H1 (cell line): Measurements from ENCODE around the gene VPS9D1. TPM values are rescaled to one million over a fixed set of nuclear protein-coding genes. Genes with fewer than 3 reads are reported as not detected.

ENCODE experiments used
- BACH1 ChIP-seq: IDR thresholded peaks from 2 replicates; pipeline ENCODE4 v1.6.1; 2012; ENCODE audit warnings: low read length, improper control_type of control experiment
- CBX5 ChIP-seq: fragments of 300-800, 300-1000 bp; sonication (generic); IDR thresholded peaks from 2 replicates; pipeline ENCODE4 v1.7.1; 2016; ENCODE audit warnings: antibody characterized with exemption, low read length, low read depth
- CBX8 ChIP-seq: fragments of 300-800, 300-1000 bp; sonication (generic); IDR thresholded peaks from 2 replicates; pipeline ENCODE4 v1.7.1; 2016; ENCODE audit warnings: low read depth, low read length, borderline replicate concordance
- CHD1 ChIP-seq: IDR thresholded peaks from 2 replicates; pipeline ENCODE4 v1.6.1; 2012; ENCODE audit warnings: low read depth, low read length, improper control_type of control experiment
- CTBP2 ChIP-seq: IDR thresholded peaks from 2 replicates; pipeline ENCODE4 v1.7.0; 2011; ENCODE audit warnings: borderline replicate concordance, mild to moderate bottlenecking, moderate library complexity, mixed read lengths, low read length; ENCODE audit not compliant: insufficient read depth, insufficient read length
- HDAC2 ChIP-seq, 2 experiments: fragments of 300-600 bp in 1 of 2; sonication (generic) in 1 of 2; IDR thresholded peaks; 2 replicates each; pipeline ENCODE4 v1.6.1; 2011 to 2012; ENCODE audit warnings: low read depth in 2 of 2, low read length in 2 of 2, mild to moderate bottlenecking in 2 of 2, moderate library complexity in 2 of 2, borderline replicate concordance in 1 of 2, inconsistent platforms in 1 of 2
- KDM5A ChIP-seq: fragments of 200-600 bp; IDR thresholded peaks from 2 replicates; pipeline ENCODE4 v1.7.1; 2012; ENCODE audit warnings: mild to moderate bottlenecking, low read length, inconsistent platforms, mixed read lengths
- MAFK ChIP-seq: IDR thresholded peaks from 2 replicates; pipeline ENCODE4 v1.6.1; 2012; ENCODE audit warnings: low read depth, mild to moderate bottlenecking, improper control_type of control experiment, low read length
- NRF1 ChIP-seq: IDR thresholded peaks from 2 replicates; pipeline ENCODE4 v1.6.1; 2011; ENCODE audit warnings: mild to moderate bottlenecking, low read depth, low read length, improper control_type of control experiment
- PHF8 ChIP-seq: fragments of 200-600 bp; sonication (generic); conservative IDR thresholded peaks from 2 replicates; pipeline ENCODE4 v1.7.1; 2012; ENCODE audit warnings: low read depth, mild to moderate bottlenecking, inconsistent platforms, low read length, moderate library complexity
- POLR2A ChIP-seq, 2 experiments: IDR thresholded peaks; 1 replicate in 1 of 2; 2 replicates in 1 of 2; pipeline ENCODE4 v1.6.1; 2011; ENCODE audit warnings: low read depth in 2 of 2, low read length in 2 of 2, mild to moderate bottlenecking in 2 of 2; ENCODE audit errors: control extremely low read depth in 1 of 2
- POU5F1 ChIP-seq: IDR thresholded peaks from 2 replicates; pipeline ENCODE4 v1.6.1; 2011; ENCODE audit warnings: low read depth, mild to moderate bottlenecking, low read length, moderate library complexity
- RFX5 ChIP-seq: IDR thresholded peaks from 2 replicates; pipeline ENCODE4 v1.6.1; 2011; ENCODE audit warnings: low read depth, low read length, improper control_type of control experiment, borderline replicate concordance
- RNF2 ChIP-seq: fragments of 200-900, 300-1000 bp; sonication (generic); IDR thresholded peaks from 2 replicates; pipeline ENCODE4 v1.7.1; 2016; ENCODE audit warnings: borderline replicate concordance, low read depth, mild to moderate bottlenecking, antibody characterized with exemption, low read length; ENCODE audit not compliant: poor library complexity, severe bottlenecking; ENCODE audit errors: missing control alignments
- SAP30 ChIP-seq: fragments of 300-600 bp; sonication (generic); IDR thresholded peaks from 2 replicates; pipeline ENCODE4 v1.7.1; 2012; ENCODE audit warnings: low read length, moderate library complexity, mild to moderate bottlenecking, inconsistent platforms; ENCODE audit not compliant: insufficient read depth, insufficient replicate concordance
- SIX5 ChIP-seq: IDR thresholded peaks from 2 replicates; pipeline ENCODE4 v1.6.1; 2011; ENCODE audit warnings: mild to moderate bottlenecking, low read depth, low read length
- SP1 ChIP-seq: IDR thresholded peaks from 2 replicates; pipeline ENCODE4 v1.6.1; 2011; ENCODE audit warnings: low read depth, low read length
- SP4 ChIP-seq: IDR thresholded peaks from 2 replicates; pipeline ENCODE4 v1.6.1; 2012; ENCODE audit warnings: low read length, inconsistent platforms
- TAF7 ChIP-seq: optimal IDR thresholded peaks from 2 replicates; pipeline ENCODE3; 2011; ENCODE audit warnings: low read depth, mild to moderate bottlenecking, inconsistent platforms, low read length, moderate library complexity, borderline replicate concordance
- YY1 ChIP-seq: IDR thresholded peaks from 2 replicates; pipeline ENCODE4 v1.6.1; 2011; ENCODE audit warnings: low read depth, mild to moderate bottlenecking, low read length
- ZNF274 ChIP-seq: IDR thresholded peaks from 2 replicates; pipeline ENCODE4 v1.7.0; 2012; ENCODE audit warnings: low read length, borderline replicate concordance; ENCODE audit errors: extremely low read depth
- polyA plus RNA-seq, 7 experiments: library from polyadenylated mRNA; depleted of rRNA in 3 of 7; stranded (reverse) in 5 of 7; unstranded in 2 of 7; fragments of >200 nt in 5 of 7; fragments of 200-250 nt in 2 of 7; gene quantifications; 1 replicate in 5 of 7; 2 replicates in 1 of 7; 4 replicates in 1 of 7; pipeline versions ENCODE4 v1.2.1 to v1.2.3, GENCODE V29; 2011 to 2013; ENCODE audit warnings: missing spikeins in 2 of 7, mixed read lengths in 2 of 7
- total RNA-seq: library from RNA; stranded (reverse); fragmentation: NEBNext Ultra II Directional; extraction: Animal tissue kit (Norgen Biotek cat#: 25700); gene quantifications from 2 replicates; pipeline ENCODE4 v1.2.1, GENCODE V29; 2021
- TF ChIP-seq, protein P1 (sequence below): IDR thresholded peaks from 2 replicates; pipeline ENCODE4 v1.6.1; 2012; ENCODE audit warnings: inconsistent platforms
- TF ChIP-seq, protein P2 (sequence below): IDR thresholded peaks from 2 replicates; pipeline ENCODE4 v1.6.1; 2011; ENCODE audit warnings: low read depth, mild to moderate bottlenecking, low read length; ENCODE audit not compliant: insufficient read depth

VPS9D1 gene
- total and polyA plus RNA-seq, 2 of the 8 experiments (the other 6 are each of a cell fraction or from before 2014, with no cell fraction given): 2.9 to 5.4 TPM

DNA sequence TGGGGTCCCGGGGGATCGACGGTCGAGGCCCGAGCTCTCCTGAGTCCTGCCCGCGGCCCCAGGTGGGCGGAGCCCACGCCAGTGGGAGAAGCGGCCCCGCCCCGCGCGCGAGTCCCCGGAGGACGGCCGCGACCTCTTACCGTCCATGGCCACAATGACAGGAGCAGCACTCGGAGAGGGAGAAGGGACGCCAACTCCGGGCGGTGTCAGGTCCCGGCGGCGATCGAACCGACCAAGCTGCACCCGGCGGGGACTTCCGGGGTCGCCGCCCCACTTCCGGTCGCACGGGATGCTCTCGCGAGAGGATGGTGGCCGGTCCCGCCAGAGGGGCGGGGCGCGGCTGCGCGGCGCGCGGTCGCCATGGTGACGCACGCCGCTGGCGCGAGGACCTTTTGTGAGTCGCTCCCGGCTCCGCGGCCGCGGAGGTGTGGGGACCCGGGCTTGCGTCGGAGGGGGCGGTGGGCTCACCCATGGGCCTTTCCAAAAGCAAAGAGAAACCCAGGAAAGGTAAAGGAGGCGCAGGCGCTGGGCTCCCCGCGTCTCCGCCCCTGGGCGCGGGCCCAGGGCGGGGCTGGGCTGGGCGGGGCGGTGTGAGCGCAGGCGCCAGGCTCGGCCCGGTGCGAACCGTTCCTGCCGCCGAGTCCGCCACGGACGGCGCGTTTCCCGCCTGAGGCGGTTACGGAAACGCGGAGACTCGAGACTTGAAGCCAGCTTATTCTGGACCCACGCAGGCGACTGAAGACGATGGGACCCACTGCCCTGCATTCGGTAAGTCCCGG lies 63.1 kb downstream of the VPS9D1 start, which contains the start of the genes CHMP1A and SPATA33 (continued):
- TF ChIP-seq YY1 (no peak), CTBP2 (no peak), POU5F1 (no peak), TAF7 (no peak), PHF8 (peak; percentile 81), RFX5 (no peak), KDM5A (peak; percentile 56; the same call in 1 of the 2 replicates), RNF2 (no peak), SP1 (no peak), NRF1 (0 out of 2 replicates have a peak, but pooled peaks have one; percentile 4), POLR2A (IDR thresholded peaks at IDR 0.05; ENCODE audit: control extremely low read depth in 1 of 2, low read depth in 2 of 2, low read length in 2 of 2) (peak in 1 of 2 experiments; percentile 74; a peak in 2 of 3 replicates), ZNF274 (no peak), CBX5 (no peak), MAFK (no peak), SP4 (no peak), CBX8 (no peak), HDAC2 (IDR thresholded peaks at IDR 0.05; ENCODE audit: borderline replicate concordance in 1 of 2, low read depth in 2 of 2, low read length in 2 of 2) (no peak; a peak in 1 of 4 replicates), SIX5 (no peak), SAP30 (no peak), BACH1 (peak; percentile 18; the same call in 1 of the 2 replicates), CHD1 (no peak)
- TF ChIP-seq, protein P1, sequence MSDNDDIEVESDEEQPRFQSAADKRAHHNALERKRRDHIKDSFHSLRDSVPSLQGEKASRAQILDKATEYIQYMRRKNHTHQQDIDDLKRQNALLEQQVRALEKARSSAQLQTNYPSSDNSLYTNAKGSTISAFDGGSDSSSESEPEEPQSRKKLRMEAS: peak; percentile 37
- TF ChIP-seq, protein P2, sequence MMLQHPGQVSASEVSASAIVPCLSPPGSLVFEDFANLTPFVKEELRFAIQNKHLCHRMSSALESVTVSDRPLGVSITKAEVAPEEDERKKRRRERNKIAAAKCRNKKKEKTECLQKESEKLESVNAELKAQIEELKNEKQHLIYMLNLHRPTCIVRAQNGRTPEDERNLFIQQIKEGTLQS: no peak
